T-helper 1 cell treated with Interleukin-12 subunit alpha and Interleukin-12 subunit beta and Interleukin-4 antibody, amounts not matched to agents 30 μg/mL and 1 μg/mL, for 36 hours (primary cell): ENCODE measurements around the gene WNT2.

ENCODE experiments used
- H3K27ac Mint-ChIP-seq: one replicate; pipeline ENCODE4 v1.8.0; 2021; ENCODE audit warnings: mild to moderate bottlenecking, mixed read lengths
- H3K27me3 Mint-ChIP-seq: one replicate; pipeline ENCODE4 v1.8.0; 2021; ENCODE audit warnings: low read depth, mixed read lengths
- H3K36me3 Mint-ChIP-seq: one replicate; pipeline ENCODE4 v1.8.0; 2021; ENCODE audit warnings: low read depth, mixed read lengths
- H3K4me1 Mint-ChIP-seq: one replicate; pipeline ENCODE4 v1.8.0; 2021; ENCODE audit warnings: low read depth, mixed read lengths
- H3K4me3 Mint-ChIP-seq: one replicate; pipeline ENCODE4 v1.8.0; 2021; ENCODE audit warnings: mild to moderate bottlenecking, moderate library complexity, mixed read lengths
- H3K9me3 Mint-ChIP-seq: one replicate; pipeline ENCODE4 v1.8.0; 2021; ENCODE audit warnings: mixed read lengths

Gene WNT2

GRCh38 chr7:117322741-117323304 lies at the start of gene WNT2:
Gene WNT2 (minus strand): TSS chr7:117323058. CDS start chr7:117322989, 69 bp downstream.
- H3K27me3 Mint-ChIP-seq = peaks cover 66% of the 10 kb centered on the region
- H3K9me3 Mint-ChIP-seq = no peaks in the 10 kb centered on the region
- H3K27ac Mint-ChIP-seq = no peak within 1 kb of the TSS
- peaks cover 4% of the 10 kb centered on the region for H3K4me1 Mint-ChIP-seq
- no peak within 1 kb of the TSS for H3K4me3 Mint-ChIP-seq
- no peaks in the 10 kb centered on the region for H3K36me3 Mint-ChIP-seq

GRCh38 chr7:117372073-117372472 lies 49.2 kb upstream of the WNT2 start:
- no peaks in the 10 kb centered on the region for H3K36me3 Mint-ChIP-seq
- no peaks in the 10 kb centered on the region for H3K27me3 Mint-ChIP-seq
- no peaks in the 10 kb centered on the region for H3K9me3 Mint-ChIP-seq
- H3K4me1 Mint-ChIP-seq = no peaks in the 10 kb centered on the region
- no peak overlapping the region for H3K27ac Mint-ChIP-seq
- no peak overlapping the region for H3K4me3 Mint-ChIP-seq

- no peaks in the 10 kb centered on the region for H3K27me3 Mint-ChIP-seq
- no peaks in the 10 kb centered on the region for H3K36me3 Mint-ChIP-seq
- H3K27ac Mint-ChIP-seq = no peak overlapping the region
- no peak overlapping the region for H3K4me3 Mint-ChIP-seq
- no peaks in the 10 kb centered on the region for H3K9me3 Mint-ChIP-seq
- H3K4me1 Mint-ChIP-seq = no peaks in the 10 kb centered on the region
Observed at GRCh38 chr7:117364339-117365080, 41.7 kb upstream of the WNT2 start.

- Mint-ChIP-seq H3K4me1 (no peaks in the 10 kb centered on the region), H3K9me3 (no peaks in the 10 kb centered on the region), H3K27ac (no peak overlapping the region), H3K4me3 (no peak overlapping the region), H3K27me3 (no peaks in the 10 kb centered on the region), H3K36me3 (no peaks in the 10 kb centered on the region)
Observed at GRCh38 chr7:117362294-117362888, 39.5 kb upstream of the WNT2 start.

GRCh38 chr7:117350027-117350426 lies 27.2 kb upstream of the WNT2 start:
- no peaks in the 10 kb centered on the region for H3K27me3 Mint-ChIP-seq
- H3K27ac Mint-ChIP-seq = no peak overlapping the region
- no peaks in the 10 kb centered on the region for H3K36me3 Mint-ChIP-seq
- H3K4me3 Mint-ChIP-seq = no peak overlapping the region
- H3K9me3 Mint-ChIP-seq = no peaks in the 10 kb centered on the region
- H3K4me1 Mint-ChIP-seq = no peaks in the 10 kb centered on the region

- Mint-ChIP-seq H3K27ac (no peak overlapping the region), H3K9me3 (no peaks in the 10 kb centered on the region), H3K4me3 (no peak overlapping the region), H3K4me1 (no peaks in the 10 kb centered on the region), H3K27me3 (no peaks in the 10 kb centered on the region), H3K36me3 (no peaks in the 10 kb centered on the region)
Observed at GRCh38 chr7:117349570-117349969, 26.7 kb upstream of the WNT2 start.

- no peaks in the 10 kb centered on the region for H3K9me3 Mint-ChIP-seq
- no peak overlapping the region for H3K4me3 Mint-ChIP-seq
- no peaks in the 10 kb centered on the region for H3K36me3 Mint-ChIP-seq
- H3K27me3 Mint-ChIP-seq = no peaks in the 10 kb centered on the region
- no peaks in the 10 kb centered on the region for H3K4me1 Mint-ChIP-seq
- H3K27ac Mint-ChIP-seq = no peak overlapping the region
Observed at GRCh38 chr7:117347962-117348672, 25.3 kb upstream of the WNT2 start.

GRCh38 chr7:117347480-117347879 lies 24.6 kb upstream of the WNT2 start:
- Mint-ChIP-seq H3K4me1 (no peaks in the 10 kb centered on the region), H3K9me3 (no peaks in the 10 kb centered on the region), H3K4me3 (no peak overlapping the region), H3K36me3 (no peaks in the 10 kb centered on the region), H3K27ac (no peak overlapping the region), H3K27me3 (no peaks in the 10 kb centered on the region)

GRCh38 chr7:117346161-117346560 lies 23.3 kb upstream of the WNT2 start:
- H3K4me1 Mint-ChIP-seq = no peaks in the 10 kb centered on the region
- H3K27me3 Mint-ChIP-seq = no peaks in the 10 kb centered on the region
- H3K36me3 Mint-ChIP-seq = no peaks in the 10 kb centered on the region
- H3K27ac Mint-ChIP-seq = no peak overlapping the region
- no peaks in the 10 kb centered on the region for H3K9me3 Mint-ChIP-seq
- H3K4me3 Mint-ChIP-seq = no peak overlapping the region

GRCh38 chr7:117338020-117338419 lies 15.2 kb upstream of the WNT2 start:
- H3K4me3 Mint-ChIP-seq = no peak overlapping the region
- H3K27me3 Mint-ChIP-seq = no peaks in the 10 kb centered on the region
- H3K9me3 Mint-ChIP-seq = no peaks in the 10 kb centered on the region
- no peaks in the 10 kb centered on the region for H3K4me1 Mint-ChIP-seq
- H3K27ac Mint-ChIP-seq = no peak overlapping the region
- H3K36me3 Mint-ChIP-seq = no peaks in the 10 kb centered on the region

- Mint-ChIP-seq H3K4me1 (no peaks in the 10 kb centered on the region), H3K27me3 (no peaks in the 10 kb centered on the region), H3K27ac (no peak overlapping the region), H3K36me3 (no peaks in the 10 kb centered on the region), H3K9me3 (no peaks in the 10 kb centered on the region), H3K4me3 (no peak overlapping the region)
Observed at GRCh38 chr7:117333168-117333567, 10.3 kb upstream of the WNT2 start.

GRCh38 chr7:117332031-117332430 lies 9.2 kb upstream of the WNT2 start:
- Mint-ChIP-seq H3K9me3 (no peaks in the 10 kb centered on the region), H3K36me3 (no peaks in the 10 kb centered on the region), H3K4me1 (no peaks in the 10 kb centered on the region), H3K27ac (no peak overlapping the region), H3K27me3 (no peaks in the 10 kb centered on the region), H3K4me3 (no peak overlapping the region)

GRCh38 chr7:117325836-117326235 lies 3.0 kb upstream of the WNT2 start:
- Mint-ChIP-seq H3K9me3 (no peaks in the 10 kb centered on the region), H3K27ac (no peak overlapping the region), H3K4me1 (peaks cover 4% of the 10 kb centered on the region), H3K36me3 (no peaks in the 10 kb centered on the region), H3K27me3 (peaks cover 51% of the 10 kb centered on the region), H3K4me3 (no peak overlapping the region)

- H3K4me1 Mint-ChIP-seq = peaks cover 4% of the 10 kb centered on the region
- H3K27me3 Mint-ChIP-seq = peaks cover 59% of the 10 kb centered on the region
- H3K36me3 Mint-ChIP-seq = no peaks in the 10 kb centered on the region
- H3K9me3 Mint-ChIP-seq = no peaks in the 10 kb centered on the region
- H3K4me3 Mint-ChIP-seq = no peak overlapping the region
- H3K27ac Mint-ChIP-seq = no peak overlapping the region
Observed at GRCh38 chr7:117324960-117325359, 2.1 kb upstream of the WNT2 start.
